Right cardiac atrium (tissue), 5 donors: Measurements from ENCODE around the gene OR8D2. TPM values are rescaled to one million over a fixed set of nuclear protein-coding genes. Genes with fewer than 3 reads are reported as not detected.
"Not testable (repeated sequence)": the region's sequence is repeated elsewhere in the genome, so short reads cannot be mapped to it uniquely, and the experiment has no call there.

Source experiments
- ATAC-seq, 2 donors: fragments of 200-7000 bp; cut with Tn5 transposase; one replicate each; pipeline versions ENCODE4 v1.8.0 to v1.9.1; 2020; ENCODE audit warnings: moderate library complexity in 2 of 2, mild to moderate bottlenecking in 1 of 2
- DNase-seq, 3 donors: peaks; one replicate each; pipeline ENCODE4 v3.0.0-alpha.2; 2020
- H3K27ac ChIP-seq: one replicate; pipeline ENCODE4 v1.5.1; 2013; ENCODE audit warnings: mild to moderate bottlenecking, low read length, control low read depth, moderate library complexity
- H3K27me3 ChIP-seq: one replicate; pipeline ENCODE4 v1.6.1; 2013; ENCODE audit not compliant: control insufficient read depth, insufficient read depth
- H3K4me1 ChIP-seq: one replicate; pipeline ENCODE4 v1.6.1; 2013; ENCODE audit warnings: low read length; ENCODE audit not compliant: control insufficient read depth, insufficient read depth
- H3K4me3 ChIP-seq: one replicate; pipeline ENCODE4 v1.5.1; 2013; ENCODE audit warnings: low read length, control low read depth
- H3K9me3 ChIP-seq: one replicate; pipeline ENCODE4 v1.6.1; 2013; ENCODE audit warnings: low read length; ENCODE audit not compliant: control insufficient read depth
- WGBS: extraction: QIAGEN DNeasy Blood & Tissue Kit; methylation state at CpG from one replicate; pipeline ENCODE4 v1.1.7; 2013; 5-methylcytosine and 5-hydroxymethylcytosine counted together
- intact Hi-C, 4 donors: fragments of 100-400 bp; cut with DNase I; formaldehyde crosslinking; loops; one replicate each; pipeline versions ENCODE4 v1.11.0 to v1.14.0; 2022 to 2023
- polyA plus RNA-seq: library from polyadenylated mRNA; stranded (reverse); fragments of 200-250 nt; gene quantifications from one replicate; pipeline ENCODE4 v1.2.3, GENCODE V29; 2013
- total RNA-seq, 4 donors: library from RNA; stranded (reverse); fragmentation: NEBNext Ultra II Directional; extraction: Animal tissue kit (Norgen Biotek cat#: 25700); gene quantifications; one replicate each; pipeline ENCODE4 v1.2.1, GENCODE V29; 2021
- donor health status: healthy with polysubstance abuse.
- donor health status: DM: no; HTN: yes; CAD: no.
- donor health status: DM: no; HTN: no; CAD: no.
- donor health status: DM: no; HTN: yes; CAD: no; lungs with severe emphysema.
- donor health status: DM: yes; HTN: yes; CAD: no.

Gene OR8D2
- total and polyA plus RNA-seq, 5 donors = not detected

GRCh38 chr11:124285610-124286344 lies 34.2 kb downstream of the OR8D2 start:
- intact Hi-C loops = loop anchor here in 1 of 4 donors (10.0 kb wide), 1 partner anchor 49 kb away; no protein-coding TSS in a partner anchor
- no peaks in the 10 kb centered on the region for H3K27me3 ChIP-seq
- DNase-seq (no peak), ATAC-seq (no peak)
- no peak overlapping the region for H3K27ac ChIP-seq
- H3K4me1 ChIP-seq = no peaks in the 10 kb centered on the region
- WGBS = 47% methylated on average over 3 of the region's 3 CpGs
- H3K9me3 ChIP-seq = no peaks in the 10 kb centered on the region
- no peak overlapping the region for H3K4me3 ChIP-seq

- DNase-seq (no peak), ATAC-seq (no peak)
- no peaks in the 10 kb centered on the region for H3K9me3 ChIP-seq
- H3K27me3 ChIP-seq = no peaks in the 10 kb centered on the region
- no peak overlapping the region for H3K4me3 ChIP-seq
- 90% methylated on average over 2 of the region's 2 CpGs for WGBS
- no peak overlapping the region for H3K27ac ChIP-seq
- no peaks in the 10 kb centered on the region for H3K4me1 ChIP-seq
- intact Hi-C loops = no loop called here
These were observed 41.7 kb downstream of the OR8D2 start for GRCh38 chr11:124278261-124278660.

- no peak overlapping the region for H3K4me3 ChIP-seq
- no peak overlapping the region for H3K27ac ChIP-seq
- H3K4me1 ChIP-seq = no peaks in the 10 kb centered on the region
- intact Hi-C loops = no loop called here
- H3K9me3 ChIP-seq = no peaks in the 10 kb centered on the region
- ATAC-seq (no peak), DNase-seq (no peak)
- 78% methylated on average over 3 of the region's 3 CpGs for WGBS
- no peaks in the 10 kb centered on the region for H3K27me3 ChIP-seq
These were observed 42.2 kb downstream of the OR8D2 start for GRCh38 chr11:124277804-124278203.

GRCh38 chr11:124277207-124277606 lies 42.8 kb downstream of the OR8D2 start:
- no peaks in the 10 kb centered on the region for H3K9me3 ChIP-seq
- H3K27me3 ChIP-seq = no peaks in the 10 kb centered on the region
- ATAC-seq = no peak
- DNase-seq = no peak
- WGBS = 84% methylated on average over 3 of the region's 3 CpGs
- no peak overlapping the region for H3K4me3 ChIP-seq
- no peak overlapping the region for H3K27ac ChIP-seq
- H3K4me1 ChIP-seq = no peaks in the 10 kb centered on the region
- intact Hi-C loops = no loop called here

GRCh38 chr11:124276081-124276480 lies 43.9 kb downstream of the OR8D2 start:
- no peak for DNase-seq

GRCh38 chr11:124274000-124274399 lies 46.0 kb downstream of the OR8D2 start:
- intact Hi-C loops = no loop called here
- ATAC-seq = no peak

More at GRCh38 chr11:124276081-124276480, 43.9 kb downstream of the OR8D2 start:
- no peaks in the 10 kb centered on the region for H3K9me3 ChIP-seq
- no peaks in the 10 kb centered on the region for H3K27me3 ChIP-seq
- ATAC-seq = no peak
- H3K27ac ChIP-seq = no peak overlapping the region
- no peak overlapping the region for H3K4me3 ChIP-seq
- intact Hi-C loops = no loop called here
- no peaks in the 10 kb centered on the region for H3K4me1 ChIP-seq
- 45% methylated on average over 1 of the region's 1 CpG for WGBS

GRCh38 chr11:124270886-124271285 lies 49.1 kb downstream of the OR8D2 start:
- H3K4me1 ChIP-seq, ATAC-seq, H3K4me3 ChIP-seq, DNase-seq, H3K27ac ChIP-seq, intact Hi-C loops, H3K27me3 ChIP-seq, H3K9me3 ChIP-seq: not testable (repeated sequence)
- WGBS = 47% methylated on average over 7 of the region's 7 CpGs

More at GRCh38 chr11:124274000-124274399, 46.0 kb downstream of the OR8D2 start:
- Histone ChIP-seq H3K9me3 (no peaks in the 10 kb centered on the region), H3K27me3 (no peaks in the 10 kb centered on the region), H3K4me3 (no peak overlapping the region), H3K27ac (no peak overlapping the region), H3K4me1 (no peaks in the 10 kb centered on the region)
- 83% methylated on average over 2 of the region's 2 CpGs for WGBS
- DNase-seq = no peak

Other genes with a start within 250 kb of the OR8D2 start
- 1 to 10 TPM; 4.3 to 7.1 (median 6.2) TPM for gene VWA5A, start 204.7 kb downstream of the OR8D2 start, total RNA-seq
- gene VWA5A, start 204.7 kb downstream of the OR8D2 start, polyA plus RNA-seq = 3.1 TPM
- not detected for gene OR10D3, start 136.9 kb downstream of the OR8D2 start, total RNA-seq
- not detected for gene OR10D3, start 136.9 kb downstream of the OR8D2 start, polyA plus RNA-seq
- not detected for gene OR8G1, start 79.1 kb downstream of the OR8D2 start, total RNA-seq
- not detected for gene OR8G1, start 79.1 kb downstream of the OR8D2 start, polyA plus RNA-seq
- gene OR8G5, start 63.8 kb downstream of the OR8D2 start, total RNA-seq = not detected
- gene OR8G5, start 63.8 kb downstream of the OR8D2 start, polyA plus RNA-seq = not detected
- gene OR8D1, start 6.2 kb downstream of the OR8D2 start, total RNA-seq = not detected
- not detected for gene OR8D1, start 6.2 kb downstream of the OR8D2 start, polyA plus RNA-seq
- not detected for gene OR8B2, start 64.3 kb upstream of the OR8D2 start, total RNA-seq
- not detected for gene OR8B2, start 64.3 kb upstream of the OR8D2 start, polyA plus RNA-seq
- not detected for gene OR8B3, start 78.8 kb upstream of the OR8D2 start, total RNA-seq
- not detected for gene OR8B3, start 78.8 kb upstream of the OR8D2 start, polyA plus RNA-seq
- not detected for gene OR8B4, start 104.7 kb upstream of the OR8D2 start, total RNA-seq
- gene OR8B4, start 104.7 kb upstream of the OR8D2 start, polyA plus RNA-seq = not detected
- under 1 TPM in 2 of 4 donors, not detected in 2; 0.06 to 0.20 TPM for gene OR8B8, start 125.5 kb upstream of the OR8D2 start, total RNA-seq
- not detected for gene OR8B8, start 125.5 kb upstream of the OR8D2 start, polyA plus RNA-seq
- not detected for gene OR8B12, start 223.5 kb upstream of the OR8D2 start, total RNA-seq
- gene OR8B12, start 223.5 kb upstream of the OR8D2 start, polyA plus RNA-seq = not detected
- gene OR8A1, start 249.8 kb upstream of the OR8D2 start, total RNA-seq = not detected
- gene OR8A1, start 249.8 kb upstream of the OR8D2 start, polyA plus RNA-seq = not detected